HG02798 (cell line): Measurements from ENCODE around the gene ATP6V0A1.
"Not testable (repeated sequence)": the region's sequence is repeated elsewhere in the genome, so short reads cannot be mapped to it uniquely, and the experiment has no call there.

Experiments
- ATAC-seq: cut with Tn5 transposase; IDR thresholded peaks from one replicate; pipeline ENCODE4 v1.9.1; 2021; ENCODE audit warnings: mild to moderate bottlenecking; ENCODE audit not compliant: unreplicated experiment, poor library complexity

ATP6V0A1 gene

GRCh38 chr17:42555122-42555622 lies 96.5 kb downstream of the ATP6V0A1 start:
- no peak for ATAC-seq

- ATAC-seq = not testable (repeated sequence)
These were observed 97.4 kb downstream of the ATP6V0A1 start for GRCh38 chr17:42555961-42556617.

GRCh38 chr17:42559075-42559474 lies 100.4 kb downstream of the ATP6V0A1 start:
- ATAC-seq = no peak

GRCh38 chr17:42560246-42560645 lies 101.6 kb downstream of the ATP6V0A1 start:
- no peak for ATAC-seq

GRCh38 chr17:42561897-42562387 lies 103.3 kb downstream of the ATP6V0A1 start, which contains the start of gene COASY:
Gene COASY (plus strand): TSS chr17:42562148. CDS start chr17:42562623, 475 bp downstream.
- peak; percentile 64 for ATAC-seq

- no peak for ATAC-seq
These were observed 103.9 kb downstream of the ATP6V0A1 start for GRCh38 chr17:42562388-42563142.

GRCh38 chr17:42563143-42563509 lies 104.4 kb downstream of the ATP6V0A1 start:
- no peak for ATAC-seq

GRCh38 chr17:42563543-42563942 lies 104.9 kb downstream of the ATP6V0A1 start:
- no peak for ATAC-seq

GRCh38 chr17:42563950-42564349 lies 105.3 kb downstream of the ATP6V0A1 start:
- ATAC-seq = no peak

- no peak for ATAC-seq
These were observed 106.3 kb downstream of the ATP6V0A1 start for GRCh38 chr17:42564815-42565522.

GRCh38 chr17:42565523-42566214 lies 107.0 kb downstream of the ATP6V0A1 start:
- ATAC-seq = no peak

GRCh38 chr17:42566215-42566882 lies 107.7 kb downstream of the ATP6V0A1 start:
- ATAC-seq = no peak

GRCh38 chr17:42566883-42567573 lies 108.3 kb downstream of the ATP6V0A1 start, which contains the start of gene MLX:
Gene MLX (plus strand): TSS chr17:42567100. CDS start chr17:42567125, 25 bp downstream.
- peak; percentile 82 for ATAC-seq

- ATAC-seq = no peak
These were observed 109.8 kb downstream of the ATP6V0A1 start for GRCh38 chr17:42568341-42569111.

- no peak for ATAC-seq
These were observed 113.0 kb downstream of the ATP6V0A1 start for GRCh38 chr17:42571435-42572225.
